ENCODE data around the gene ARL4C. TPM values are rescaled to one million over a fixed set of nuclear protein-coding genes. Genes with fewer than 3 reads are reported as not detected.

Gene ARL4C
- total RNA-seq, 4 donors from 2014 or later = 6.4 to 24.6 (median 17.0) TPM

DNA sequence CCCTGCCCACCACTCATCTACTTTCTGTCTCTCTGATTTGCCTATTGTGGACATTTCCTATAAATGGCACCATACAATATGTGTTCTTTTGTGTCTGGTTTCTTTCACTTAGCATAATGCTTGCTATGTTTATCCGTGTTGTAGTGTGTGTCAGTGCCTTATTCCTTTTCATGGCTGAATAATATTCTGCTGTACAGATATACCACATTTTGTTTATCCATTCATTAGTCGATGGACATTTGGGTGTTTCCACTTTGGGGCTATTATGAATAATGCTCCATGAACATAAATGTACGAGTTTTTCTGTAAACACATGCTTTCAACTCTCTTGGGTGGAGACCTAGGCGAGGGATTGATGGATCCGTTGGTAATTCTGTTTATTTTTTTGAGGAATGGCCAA, 15.6 kb downstream of the ARL4C start:
- TF ChIP-seq, protein P1, sequence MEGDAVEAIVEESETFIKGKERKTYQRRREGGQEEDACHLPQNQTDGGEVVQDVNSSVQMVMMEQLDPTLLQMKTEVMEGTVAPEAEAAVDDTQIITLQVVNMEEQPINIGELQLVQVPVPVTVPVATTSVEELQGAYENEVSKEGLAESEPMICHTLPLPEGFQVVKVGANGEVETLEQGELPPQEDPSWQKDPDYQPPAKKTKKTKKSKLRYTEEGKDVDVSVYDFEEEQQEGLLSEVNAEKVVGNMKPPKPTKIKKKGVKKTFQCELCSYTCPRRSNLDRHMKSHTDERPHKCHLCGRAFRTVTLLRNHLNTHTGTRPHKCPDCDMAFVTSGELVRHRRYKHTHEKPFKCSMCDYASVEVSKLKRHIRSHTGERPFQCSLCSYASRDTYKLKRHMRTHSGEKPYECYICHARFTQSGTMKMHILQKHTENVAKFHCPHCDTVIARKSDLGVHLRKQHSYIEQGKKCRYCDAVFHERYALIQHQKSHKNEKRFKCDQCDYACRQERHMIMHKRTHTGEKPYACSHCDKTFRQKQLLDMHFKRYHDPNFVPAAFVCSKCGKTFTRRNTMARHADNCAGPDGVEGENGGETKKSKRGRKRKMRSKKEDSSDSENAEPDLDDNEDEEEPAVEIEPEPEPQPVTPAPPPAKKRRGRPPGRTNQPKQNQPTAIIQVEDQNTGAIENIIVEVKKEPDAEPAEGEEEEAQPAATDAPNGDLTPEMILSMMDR (IDR thresholded peaks at IDR 0.05; ENCODE audit: low read depth) = no peak

DNA sequence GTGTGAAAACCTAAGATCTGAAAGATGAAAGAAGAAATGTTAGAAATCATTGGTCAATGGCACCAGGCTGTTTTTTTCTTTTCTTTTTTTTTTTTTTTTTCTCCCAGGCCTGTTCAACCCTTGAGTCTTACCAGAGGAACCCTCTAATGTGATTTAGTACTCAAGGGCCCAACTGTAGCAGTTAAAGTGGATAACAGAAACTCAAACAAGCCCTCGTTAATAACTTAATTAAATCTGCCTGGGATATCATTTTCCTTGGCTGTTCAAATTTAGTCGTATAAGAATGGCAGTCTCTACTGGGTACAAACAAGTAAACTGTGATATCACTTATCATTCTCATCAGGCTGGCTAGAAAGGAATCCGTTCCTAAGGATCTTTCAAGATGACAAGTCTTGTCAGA, 16.5 kb downstream of the ARL4C start:
- TF ChIP-seq, protein P1 (IDR thresholded peaks at IDR 0.05; ENCODE audit: low read depth) = no peak

GRCh38 chr2:234479465-234479864, 17.4 kb downstream of the ARL4C start:
- TF ChIP-seq, protein P1 (IDR thresholded peaks at IDR 0.05; ENCODE audit: low read depth) = no peak

DNA sequence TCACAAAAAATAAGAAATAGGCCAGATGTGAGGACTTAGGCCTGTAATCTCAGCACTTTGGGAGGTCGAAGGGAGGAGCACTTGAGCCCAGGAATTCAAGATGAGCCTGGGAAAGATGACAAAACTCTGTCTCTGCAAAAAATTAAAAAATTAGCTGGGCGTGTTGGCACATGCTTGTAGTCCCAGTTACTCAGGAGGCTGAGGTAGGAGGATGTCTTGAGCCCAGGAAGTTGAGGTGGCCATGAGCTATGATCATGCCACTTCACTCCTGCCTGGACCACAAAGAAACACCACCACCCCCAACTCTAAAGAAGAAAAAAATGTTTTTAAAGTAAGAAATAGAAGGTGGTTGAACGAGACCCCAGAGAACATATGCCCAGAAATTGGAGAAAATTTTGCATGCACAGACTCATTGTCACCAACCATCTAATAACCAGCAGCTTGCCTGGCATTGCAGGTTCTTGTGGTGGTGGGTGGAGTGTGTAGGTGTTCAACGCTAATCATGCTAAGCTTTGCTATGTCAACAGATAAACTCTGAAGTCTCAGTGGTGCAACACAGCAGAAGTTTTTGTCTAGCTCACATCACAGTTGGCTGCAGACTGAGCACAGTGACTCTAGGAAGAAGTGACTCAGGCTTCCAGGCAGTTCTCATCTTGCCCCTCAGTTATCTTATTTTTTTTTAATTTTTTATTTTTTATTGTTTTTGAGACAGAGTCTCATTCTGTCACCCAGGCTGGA, 18.6 kb downstream of the ARL4C start:
- TF ChIP-seq, protein P1 (IDR thresholded peaks at IDR 0.05; ENCODE audit: low read depth) = no peak

DNA sequence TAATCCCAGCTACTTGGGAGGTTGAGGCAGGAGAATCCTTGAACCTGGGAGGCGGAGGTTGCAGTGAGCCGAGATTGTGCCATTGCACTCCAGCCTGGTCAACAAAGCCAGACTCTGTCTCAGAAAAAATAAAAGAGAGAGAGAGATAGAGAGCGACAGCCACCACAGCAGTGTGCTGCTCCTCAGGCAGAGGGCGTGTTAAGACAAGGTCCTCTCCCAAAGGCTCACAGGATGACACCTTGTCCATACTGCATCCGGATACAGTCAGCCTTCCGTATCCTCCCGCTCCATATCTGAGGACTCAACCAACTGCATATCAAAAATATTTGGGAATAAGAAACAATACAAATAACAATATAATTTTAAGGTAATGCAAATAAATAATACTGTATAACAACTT, 20.1 kb downstream of the ARL4C start:
- TF ChIP-seq, protein P1 (IDR thresholded peaks at IDR 0.05; ENCODE audit: low read depth) = no peak

- TF ChIP-seq, protein P1 (IDR thresholded peaks at IDR 0.05; ENCODE audit: low read depth) = no peak
These were observed 22.2 kb downstream of the ARL4C start for GRCh38 chr2:234474654-234475053.

GRCh38 chr2:234472155-234472554, 24.7 kb downstream of the ARL4C start:
- TF ChIP-seq, protein P1 (IDR thresholded peaks at IDR 0.05; ENCODE audit: low read depth) = no peak
